Breast epithelium (tissue), 3 donors: ENCODE results near the gene RPL10A.

Experiments used
- CTCF ChIP-seq, 3 donors: fragments of 450-650 bp; IDR thresholded peaks; one replicate each; pipeline ENCODE4 v1.5.1; 2016 to 2017; ENCODE audit warnings: antibody characterized with exemption in 3 of 3, mild to moderate bottlenecking in 3 of 3, moderate library complexity in 3 of 3
- POLR2A ChIP-seq: fragments of 450-650 bp; IDR thresholded peaks from one replicate; pipeline ENCODE4 v1.6.1; 2016; ENCODE audit warnings: antibody characterized with exemption, mild to moderate bottlenecking, moderate library complexity

- TF ChIP-seq CTCF (IDR thresholded peaks at IDR 0.05) = no peak
- TF ChIP-seq POLR2A = no peak
These were observed 22.0 kb downstream of the RPL10A start for GRCh38 chr6:35489995-35490791.
